Stimulated activated naive CD8-positive, alpha-beta T cell treated with anti-CD3 and anti-CD28 coated beads, Interleukin-15, Interleukin-2, amounts not matched to agents 100 U/mL and 50 U/mL, for 24 hours (primary cell): ENCODE measurements around the gene INF2.
A peak's percentile ranks its signal among the peaks of the same experiment; 100 is the strongest.
"Not testable (repeated sequence)": the region's sequence is repeated elsewhere in the genome, so short reads cannot be mapped to it uniquely, and the experiment has no call there.

Experiments
- ATAC-seq: fragments of 150-1000 bp; cut with Tn5 transposase; one replicate; pipeline ENCODE4 v1.10.0; 2021
- DNase-seq: peaks from one replicate; pipeline ENCODE4 v3.0.0; 2021

INF2 gene

GRCh38 chr14:104721505-104722431, 32.4 kb downstream of the INF2 start:
- DNase-seq (no peak), ATAC-seq (no peak)

- DNase-seq (no peak), ATAC-seq (no peak)
Measured at GRCh38 chr14:104722938-104723650, 33.7 kb downstream of the INF2 start.

GRCh38 chr14:104723651-104724406, 34.4 kb downstream of the INF2 start, which contains the start of gene ADSS1:
ADSS1 (plus strand) TSS chr14:104724229; CDS start chr14:104724271, 42 bp downstream.
- DNase-seq (peak; percentile 68), ATAC-seq (peak; percentile 69)

- no peak for DNase-seq
- peak; percentile 4 for ATAC-seq
Measured at GRCh38 chr14:104724407-104724980, 35.1 kb downstream of the INF2 start.

GRCh38 chr14:104724981-104725771, 35.8 kb downstream of the INF2 start:
- ATAC-seq (no peak), DNase-seq (no peak)

- DNase-seq (no peak), ATAC-seq (no peak)
Measured at GRCh38 chr14:104725772-104726548, 36.5 kb downstream of the INF2 start.

- no peak for ATAC-seq
- DNase-seq, result no peak
Measured at GRCh38 chr14:104726600-104727451, 37.4 kb downstream of the INF2 start.

- ATAC-seq, result no peak
Measured at GRCh38 chr14:104728631-104729030, 39.2 kb downstream of the INF2 start.

GRCh38 chr14:104729176-104729834, 39.9 kb downstream of the INF2 start:
- not testable (repeated sequence) for DNase-seq, ATAC-seq

More at GRCh38 chr14:104728631-104729030, 39.2 kb downstream of the INF2 start:
- no peak for DNase-seq

GRCh38 chr14:104729835-104730181, 40.4 kb downstream of the INF2 start:
- DNase-seq (no peak), ATAC-seq (no peak)

GRCh38 chr14:104730487-104730886, 41.1 kb downstream of the INF2 start:
- ATAC-seq (no peak), DNase-seq (no peak)

- peak; percentile 42 for ATAC-seq
- no peak for DNase-seq
Measured at GRCh38 chr14:104731320-104732294, 42.2 kb downstream of the INF2 start.

GRCh38 chr14:104732355-104732804, 43.0 kb downstream of the INF2 start:
- ATAC-seq, result no peak
- no peak for DNase-seq

GRCh38 chr14:104732931-104733681, 43.7 kb downstream of the INF2 start:
- ATAC-seq (no peak), DNase-seq (no peak)

- ATAC-seq (no peak), DNase-seq (no peak)
Measured at GRCh38 chr14:104734051-104734587, 44.7 kb downstream of the INF2 start.

GRCh38 chr14:104734601-104734990, 45.2 kb downstream of the INF2 start:
- ATAC-seq (no peak), DNase-seq (no peak)
